ENCODE measurements around the gene ATG10. TPM values are rescaled to one million over a fixed set of nuclear protein-coding genes. Genes with fewer than 3 reads are reported as not detected.

The ATG10 gene
- total RNA-seq, 1 donor from 2014 or later = 4.3 TPM

DNA sequence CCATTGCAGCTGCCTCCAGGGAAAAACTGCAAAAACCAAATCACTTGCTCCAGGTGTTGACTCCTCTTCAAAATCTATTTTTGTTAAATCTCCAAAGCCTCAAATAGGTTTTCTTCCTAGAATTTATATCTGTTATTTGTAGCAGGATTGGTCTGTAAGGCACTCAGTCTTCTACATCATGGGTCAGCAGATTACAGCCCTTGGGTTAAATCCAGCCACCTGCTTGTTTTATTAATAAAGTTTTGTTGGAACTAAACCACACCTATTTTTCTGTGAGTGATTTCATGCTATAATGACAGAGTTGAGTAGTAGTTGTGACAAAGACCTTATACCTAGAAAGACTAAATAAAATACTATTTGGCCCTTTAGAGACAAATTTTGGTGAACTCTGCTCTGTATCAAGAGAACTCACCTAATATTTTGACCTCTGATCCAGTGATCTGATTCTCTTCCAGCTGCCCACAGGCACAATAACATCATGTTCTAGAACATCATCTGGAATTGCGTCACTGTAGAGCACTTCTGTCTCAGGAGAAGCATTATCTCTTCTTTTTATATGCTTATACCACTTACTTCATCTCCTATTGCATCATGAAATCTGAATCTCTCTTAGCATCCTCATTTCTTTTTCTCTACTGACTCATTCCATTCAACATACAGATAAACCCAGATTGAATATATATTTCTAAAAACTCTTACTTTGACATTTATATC is 176.2 kb downstream of the ATG10 start:
- Histone ChIP-seq H3K9ac (ENCODE audit: low read length) (no peak overlapping the region), H3K4me3 (ENCODE audit: insufficient read depth, low read depth, low read length) (no peak overlapping the region), H3K4me2 (ENCODE audit: low read length) (no peak overlapping the region), H3K9me3 (ENCODE audit: insufficient read depth, low read depth, low read length) (no peaks in the 10 kb centered on the region), H3K79me2 (ENCODE audit: insufficient read depth, low read length) (no peaks in the 10 kb centered on the region), H3K27me3 (ENCODE audit: insufficient read depth, low read length) (no peaks in the 10 kb centered on the region), H3K4me1 (ENCODE audit: insufficient read depth, low read length) (no peaks in the 10 kb centered on the region), H3K27ac (ENCODE audit: low read depth, low read length) (no peak overlapping the region), H4K20me1 (ENCODE audit: insufficient read depth, low read length) (no peaks in the 10 kb centered on the region), H2AFZ (ENCODE audit: low read depth, low read length) (no peak overlapping the region), H3K36me3 (ENCODE audit: insufficient read depth, low read length) (no peaks in the 10 kb centered on the region)
- Mint-ChIP-seq H3K27ac (ENCODE audit: unreplicated experiment) (no peak overlapping the region), H3K4me3 (ENCODE audit: unreplicated experiment) (no peak overlapping the region), H3K9me3 (ENCODE audit: unreplicated experiment) (peaks cover 4% of the 10 kb centered on the region), H3K27me3 (ENCODE audit: low read depth, unreplicated experiment) (no peaks in the 10 kb centered on the region), H3K36me3 (ENCODE audit: low read depth, unreplicated experiment) (no peaks in the 10 kb centered on the region), H3K4me1 (ENCODE audit: low read depth, unreplicated experiment) (peaks cover 13% of the 10 kb centered on the region)
- FAIRE-seq = peak; percentile 32
- peak; percentile 6 for DNase-seq (ENCODE audit: low read depth)
- TF ChIP-seq, protein P1, sequence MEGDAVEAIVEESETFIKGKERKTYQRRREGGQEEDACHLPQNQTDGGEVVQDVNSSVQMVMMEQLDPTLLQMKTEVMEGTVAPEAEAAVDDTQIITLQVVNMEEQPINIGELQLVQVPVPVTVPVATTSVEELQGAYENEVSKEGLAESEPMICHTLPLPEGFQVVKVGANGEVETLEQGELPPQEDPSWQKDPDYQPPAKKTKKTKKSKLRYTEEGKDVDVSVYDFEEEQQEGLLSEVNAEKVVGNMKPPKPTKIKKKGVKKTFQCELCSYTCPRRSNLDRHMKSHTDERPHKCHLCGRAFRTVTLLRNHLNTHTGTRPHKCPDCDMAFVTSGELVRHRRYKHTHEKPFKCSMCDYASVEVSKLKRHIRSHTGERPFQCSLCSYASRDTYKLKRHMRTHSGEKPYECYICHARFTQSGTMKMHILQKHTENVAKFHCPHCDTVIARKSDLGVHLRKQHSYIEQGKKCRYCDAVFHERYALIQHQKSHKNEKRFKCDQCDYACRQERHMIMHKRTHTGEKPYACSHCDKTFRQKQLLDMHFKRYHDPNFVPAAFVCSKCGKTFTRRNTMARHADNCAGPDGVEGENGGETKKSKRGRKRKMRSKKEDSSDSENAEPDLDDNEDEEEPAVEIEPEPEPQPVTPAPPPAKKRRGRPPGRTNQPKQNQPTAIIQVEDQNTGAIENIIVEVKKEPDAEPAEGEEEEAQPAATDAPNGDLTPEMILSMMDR (IDR thresholded peaks at IDR 0.05; ENCODE audit: insufficient read depth, low read depth, low read length) = no peak
- TF ChIP-seq EZH2 (IDR thresholded peaks at IDR 0.05; ENCODE audit: insufficient read depth, low read length) = no peak

GRCh38 chr5:82149434-82149833 is 177.6 kb downstream of the ATG10 start:
- Histone ChIP-seq H3K79me2 (ENCODE audit: insufficient read depth, low read length) (no peaks in the 10 kb centered on the region), H3K27ac (ENCODE audit: low read depth, low read length) (no peak overlapping the region), H3K4me3 (ENCODE audit: insufficient read depth, low read depth, low read length) (no peak overlapping the region), H3K4me1 (ENCODE audit: insufficient read depth, low read length) (no peaks in the 10 kb centered on the region), H3K27me3 (ENCODE audit: insufficient read depth, low read length) (no peaks in the 10 kb centered on the region), H3K4me2 (ENCODE audit: low read length) (no peak overlapping the region), H2AFZ (ENCODE audit: low read depth, low read length) (no peak overlapping the region), H3K9me3 (ENCODE audit: insufficient read depth, low read depth, low read length) (no peaks in the 10 kb centered on the region), H4K20me1 (ENCODE audit: insufficient read depth, low read length) (no peaks in the 10 kb centered on the region), H3K36me3 (ENCODE audit: insufficient read depth, low read length) (no peaks in the 10 kb centered on the region), H3K9ac (ENCODE audit: low read length) (no peak overlapping the region)
- TF ChIP-seq EZH2 (IDR thresholded peaks at IDR 0.05; ENCODE audit: insufficient read depth, low read length) = no peak
- TF ChIP-seq, protein P1 (IDR thresholded peaks at IDR 0.05; ENCODE audit: insufficient read depth, low read depth, low read length) = no peak
- no peak overlapping the region for H3K4me3 Mint-ChIP-seq (ENCODE audit: unreplicated experiment)
- DNase-seq (ENCODE audit: low read depth) (no peak), FAIRE-seq (no peak)
- peaks cover 13% of the 10 kb centered on the region for H3K4me1 Mint-ChIP-seq (ENCODE audit: low read depth, unreplicated experiment)
- H3K9me3 Mint-ChIP-seq (ENCODE audit: unreplicated experiment) = no peaks in the 10 kb centered on the region
- H3K27ac Mint-ChIP-seq (ENCODE audit: unreplicated experiment) = no peak overlapping the region
- H3K36me3 Mint-ChIP-seq (ENCODE audit: low read depth, unreplicated experiment) = no peaks in the 10 kb centered on the region
- no peaks in the 10 kb centered on the region for H3K27me3 Mint-ChIP-seq (ENCODE audit: low read depth, unreplicated experiment)

DNA sequence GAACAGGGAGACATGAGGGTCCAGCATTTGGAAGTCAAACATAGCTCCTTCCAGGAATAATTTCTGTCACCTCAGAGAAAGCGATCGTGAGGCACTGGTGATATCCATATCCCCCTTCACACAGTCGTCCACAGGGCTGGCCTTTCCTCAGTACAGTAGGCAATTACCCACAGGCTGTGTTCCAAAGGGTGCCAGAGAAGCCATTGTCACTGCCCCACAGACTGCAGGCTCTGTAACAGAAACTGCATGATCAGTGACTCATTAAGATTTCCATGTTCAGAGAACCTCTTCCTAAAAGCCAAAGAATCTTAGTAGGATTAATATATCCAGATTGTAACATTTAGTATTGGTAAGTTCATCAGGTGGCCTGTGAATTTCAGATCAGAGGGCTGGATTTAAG is 178.7 kb downstream of the ATG10 start:
- H3K9me3 Mint-ChIP-seq (ENCODE audit: unreplicated experiment) = no peaks in the 10 kb centered on the region
- Histone ChIP-seq H3K27ac (ENCODE audit: low read depth, low read length) (no peak overlapping the region), H3K9ac (ENCODE audit: low read length) (no peak overlapping the region), H3K4me2 (ENCODE audit: low read length) (no peak overlapping the region), H2AFZ (ENCODE audit: low read depth, low read length) (no peak overlapping the region), H3K9me3 (ENCODE audit: insufficient read depth, low read depth, low read length) (no peaks in the 10 kb centered on the region), H3K4me1 (ENCODE audit: insufficient read depth, low read length) (no peaks in the 10 kb centered on the region), H3K36me3 (ENCODE audit: insufficient read depth, low read length) (no peaks in the 10 kb centered on the region), H4K20me1 (ENCODE audit: insufficient read depth, low read length) (no peaks in the 10 kb centered on the region), H3K79me2 (ENCODE audit: insufficient read depth, low read length) (no peaks in the 10 kb centered on the region), H3K4me3 (ENCODE audit: insufficient read depth, low read depth, low read length) (no peak overlapping the region), H3K27me3 (ENCODE audit: insufficient read depth, low read length) (no peaks in the 10 kb centered on the region)
- H3K4me1 Mint-ChIP-seq (ENCODE audit: low read depth, unreplicated experiment) = peaks cover 17% of the 10 kb centered on the region
- FAIRE-seq = no peak
- no peak overlapping the region for H3K4me3 Mint-ChIP-seq (ENCODE audit: unreplicated experiment)
- no peaks in the 10 kb centered on the region for H3K27me3 Mint-ChIP-seq (ENCODE audit: low read depth, unreplicated experiment)
- H3K36me3 Mint-ChIP-seq (ENCODE audit: low read depth, unreplicated experiment) = no peaks in the 10 kb centered on the region
- no peak overlapping the region for H3K27ac Mint-ChIP-seq (ENCODE audit: unreplicated experiment)
- TF ChIP-seq, protein P1 (IDR thresholded peaks at IDR 0.05; ENCODE audit: insufficient read depth, low read depth, low read length) = no peak
- TF ChIP-seq EZH2 (IDR thresholded peaks at IDR 0.05; ENCODE audit: insufficient read depth, low read length) = no peak
- no peak for DNase-seq (ENCODE audit: low read depth)

Data from astrocyte (in vitro differentiated cells and primary cell).